GM12865 (cell line): ENCODE results near the gene ADCY2.

Experiments
- DNase-seq: peaks from one replicate; pipeline ENCODE4 v3.0.0; 2010; ENCODE audit warnings: low read depth
- H3K4me3 ChIP-seq: 2 replicates; pipeline ENCODE4 v1.5.1; 2011; ENCODE audit warnings: mild to moderate bottlenecking, low read depth, low read length, control low read depth
- TF ChIP-seq, protein P1 (sequence below): IDR thresholded peaks from 2 replicates; pipeline ENCODE4 v1.5.1; 2011; ENCODE audit warnings: low read length, control low read depth, low read depth, inconsistent platforms; ENCODE audit not compliant: insufficient read depth; ENCODE audit errors: missing control alignments

The ADCY2 gene

DNA sequence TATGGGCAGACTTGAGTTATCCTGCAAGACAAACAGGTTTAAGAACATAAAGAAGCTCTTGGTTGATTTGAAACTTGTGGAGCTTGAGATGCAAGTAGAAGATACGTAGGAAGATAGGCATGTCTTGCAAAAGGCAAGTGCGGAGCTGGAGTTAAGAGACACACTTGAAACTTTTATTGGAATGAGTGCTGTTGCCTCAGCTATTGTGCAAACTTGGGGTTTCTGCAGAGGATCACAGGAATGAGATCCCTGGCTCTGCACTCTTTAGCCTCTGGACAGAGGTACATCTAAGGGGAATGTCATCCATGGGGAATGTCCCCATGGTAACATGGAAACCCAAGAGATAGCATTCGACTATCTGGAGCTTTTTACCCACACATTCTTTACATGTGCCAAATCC is 121.1 kb downstream of the ADCY2 start:
- TF ChIP-seq, protein P1, sequence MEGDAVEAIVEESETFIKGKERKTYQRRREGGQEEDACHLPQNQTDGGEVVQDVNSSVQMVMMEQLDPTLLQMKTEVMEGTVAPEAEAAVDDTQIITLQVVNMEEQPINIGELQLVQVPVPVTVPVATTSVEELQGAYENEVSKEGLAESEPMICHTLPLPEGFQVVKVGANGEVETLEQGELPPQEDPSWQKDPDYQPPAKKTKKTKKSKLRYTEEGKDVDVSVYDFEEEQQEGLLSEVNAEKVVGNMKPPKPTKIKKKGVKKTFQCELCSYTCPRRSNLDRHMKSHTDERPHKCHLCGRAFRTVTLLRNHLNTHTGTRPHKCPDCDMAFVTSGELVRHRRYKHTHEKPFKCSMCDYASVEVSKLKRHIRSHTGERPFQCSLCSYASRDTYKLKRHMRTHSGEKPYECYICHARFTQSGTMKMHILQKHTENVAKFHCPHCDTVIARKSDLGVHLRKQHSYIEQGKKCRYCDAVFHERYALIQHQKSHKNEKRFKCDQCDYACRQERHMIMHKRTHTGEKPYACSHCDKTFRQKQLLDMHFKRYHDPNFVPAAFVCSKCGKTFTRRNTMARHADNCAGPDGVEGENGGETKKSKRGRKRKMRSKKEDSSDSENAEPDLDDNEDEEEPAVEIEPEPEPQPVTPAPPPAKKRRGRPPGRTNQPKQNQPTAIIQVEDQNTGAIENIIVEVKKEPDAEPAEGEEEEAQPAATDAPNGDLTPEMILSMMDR = no peak
- DNase-seq = no peak
- H3K4me3 ChIP-seq = no peak overlapping the region

DNA sequence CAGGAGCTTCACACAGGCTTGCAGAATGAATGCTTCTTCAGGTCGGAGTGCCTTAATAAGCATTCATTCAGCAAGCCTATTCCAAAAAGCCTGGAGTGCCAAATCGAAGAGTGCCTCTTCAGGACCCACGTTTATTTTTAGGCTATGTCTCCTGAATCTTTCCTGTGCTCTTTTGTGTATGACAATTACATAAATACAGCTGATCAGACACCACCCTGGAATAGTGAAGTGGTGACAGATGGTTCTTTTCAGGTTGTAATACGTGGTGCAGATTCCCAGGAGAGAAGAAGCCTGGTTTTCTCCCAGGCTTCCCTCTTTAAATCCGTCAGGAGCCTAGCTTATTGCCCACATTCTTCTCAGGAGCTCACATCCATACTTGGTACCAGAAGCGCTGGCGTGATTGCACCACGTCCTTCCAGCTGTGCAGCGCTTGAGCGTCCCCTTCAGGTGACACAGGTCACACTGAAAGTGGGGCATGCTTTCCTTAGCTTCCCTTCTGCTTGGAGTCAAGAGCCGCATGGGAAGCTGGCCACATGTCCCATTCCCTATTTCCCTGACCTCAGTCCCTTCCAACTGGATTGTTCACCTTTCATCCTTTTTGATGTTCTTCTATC is 123.1 kb downstream of the ADCY2 start:
- H3K4me3 ChIP-seq = no peak overlapping the region
- DNase-seq = no peak
- TF ChIP-seq, protein P1 = peak; percentile 19

DNA sequence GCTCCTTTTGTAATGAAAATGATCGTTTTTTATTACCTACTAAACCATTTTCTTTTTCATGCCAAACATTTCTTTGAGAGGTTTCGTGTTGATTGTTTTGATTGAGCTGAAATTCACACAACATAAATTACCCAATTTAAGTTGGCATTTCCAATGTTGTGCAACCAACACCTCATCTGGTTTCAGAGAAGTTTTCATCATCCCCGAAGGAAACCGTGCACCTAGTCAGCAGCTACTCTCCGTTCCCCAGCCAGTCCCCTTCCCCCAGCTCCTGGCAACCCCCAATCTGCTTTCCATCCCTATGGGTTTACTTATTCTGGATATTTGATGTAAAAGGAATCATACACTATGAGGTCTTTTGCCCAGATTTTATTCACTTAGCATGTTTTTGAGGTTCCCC is 123.6 kb downstream of the ADCY2 start:
- DNase-seq = no peak
- H3K4me3 ChIP-seq = no peak overlapping the region
- TF ChIP-seq, protein P1 = no peak

DNA sequence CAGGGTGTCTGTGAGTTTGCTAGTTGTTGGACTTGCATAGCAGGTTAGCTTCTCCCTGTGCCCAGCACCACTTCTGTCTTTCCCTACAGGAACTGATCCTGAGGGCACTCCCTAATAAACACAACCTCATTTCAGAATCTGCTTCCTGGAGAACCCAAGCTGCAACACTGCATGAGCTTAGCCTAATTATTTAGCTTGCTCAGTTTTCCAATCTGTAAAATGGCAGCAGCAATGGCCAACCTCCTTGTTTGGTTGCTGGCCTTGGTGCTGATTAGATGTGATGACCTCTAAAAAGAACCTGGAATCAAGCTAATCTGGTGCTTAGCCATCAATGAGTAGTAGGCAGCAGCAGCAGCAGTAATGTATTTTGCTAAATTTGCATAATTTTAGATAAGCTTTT is 133.9 kb downstream of the ADCY2 start:
- no peak for DNase-seq
- TF ChIP-seq, protein P1 = no peak
- H3K4me3 ChIP-seq = no peak overlapping the region

DNA sequence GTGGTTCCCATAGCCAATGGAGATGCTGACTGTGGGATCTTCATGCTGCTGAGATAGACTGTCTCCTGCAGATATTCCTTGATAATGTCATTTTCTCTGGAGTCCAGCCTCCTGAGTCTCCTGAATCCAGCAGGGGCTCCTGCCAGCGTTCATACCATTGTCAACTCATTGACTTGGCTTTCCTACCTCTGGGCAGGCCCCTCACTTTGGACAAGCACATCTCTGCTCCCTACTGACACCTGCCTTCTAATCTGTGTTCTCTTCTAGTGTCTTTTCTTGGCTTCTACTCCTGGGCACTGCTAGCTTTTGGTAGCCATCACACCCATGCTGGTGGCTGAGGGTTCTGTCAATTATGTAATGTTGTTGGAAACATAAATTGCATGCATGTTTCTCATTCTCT is 138.0 kb downstream of the ADCY2 start:
- DNase-seq = no peak
- no peak overlapping the region for H3K4me3 ChIP-seq
- TF ChIP-seq, protein P1 = no peak

DNA sequence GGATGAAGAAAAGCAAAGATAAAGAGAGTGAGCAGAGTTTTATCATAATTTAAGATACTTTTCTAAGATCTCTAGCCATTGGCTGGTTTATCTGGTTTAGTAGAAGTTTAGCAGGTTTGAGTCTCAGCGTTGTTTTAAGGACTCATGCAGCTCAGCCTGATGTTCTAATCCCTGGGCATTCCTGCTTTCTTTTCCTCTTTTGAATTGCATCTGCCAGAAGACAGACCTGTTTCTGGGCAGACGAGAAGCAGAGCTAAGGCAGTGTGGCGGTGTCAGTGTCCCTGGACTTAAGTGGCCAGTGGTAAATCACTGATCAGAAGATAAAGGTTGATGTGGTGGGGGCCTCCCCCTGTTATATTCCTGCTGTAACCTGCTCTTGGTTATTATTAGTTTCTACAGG is 138.6 kb downstream of the ADCY2 start:
- H3K4me3 ChIP-seq = no peak overlapping the region
- TF ChIP-seq, protein P1 = no peak

DNA sequence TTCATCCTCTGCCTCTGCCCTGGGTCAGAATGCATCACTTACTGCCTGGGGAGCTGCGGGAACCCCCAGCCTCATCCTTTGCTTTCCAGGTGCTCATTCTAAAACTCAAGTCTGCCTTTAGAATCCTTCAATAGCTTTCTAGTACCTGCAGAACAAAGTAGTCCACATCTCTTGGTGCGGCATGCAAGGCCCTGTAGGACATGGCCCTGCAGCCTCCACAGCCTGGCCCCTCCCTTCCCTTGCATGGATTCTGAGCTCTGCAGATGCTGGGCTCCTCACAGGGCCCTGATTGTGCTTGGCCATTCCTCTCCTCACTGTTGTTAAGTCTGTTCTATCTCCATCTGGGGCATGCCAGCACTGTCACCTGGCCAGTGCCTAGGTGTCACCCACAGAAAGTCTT is 141.6 kb downstream of the ADCY2 start:
- TF ChIP-seq, protein P1 = no peak
- no peak for DNase-seq
- no peak overlapping the region for H3K4me3 ChIP-seq

More for the DNA sequence above, 138.6 kb downstream of the ADCY2 start:
- DNase-seq = no peak
